HG02763 (cell line): ENCODE data around the gene RCAN1.
"Not testable (repeated sequence)": the region's sequence is repeated elsewhere in the genome, so short reads cannot be mapped to it uniquely, and the experiment has no call there.

ENCODE experiments used
- ATAC-seq: cut with Tn5 transposase; IDR thresholded peaks from one replicate; pipeline ENCODE4 v1.9.1; 2021; ENCODE audit warnings: mild to moderate bottlenecking, moderate library complexity; ENCODE audit not compliant: unreplicated experiment

Gene RCAN1

GRCh38 chr21:34571994-34572393 is 42.9 kb downstream of the RCAN1 start:
- ATAC-seq = no peak

GRCh38 chr21:34570313-34570712 is 44.6 kb downstream of the RCAN1 start:
- no peak for ATAC-seq

- ATAC-seq = no peak
Observed at GRCh38 chr21:34569381-34569979, 45.4 kb downstream of the RCAN1 start.

GRCh38 chr21:34568801-34569200 is 46.1 kb downstream of the RCAN1 start:
- ATAC-seq = not testable (repeated sequence)

GRCh38 chr21:34567604-34568155 is 47.2 kb downstream of the RCAN1 start:
- no peak for ATAC-seq

GRCh38 chr21:34565238-34565637 is 49.7 kb downstream of the RCAN1 start:
- no peak for ATAC-seq

GRCh38 chr21:34563370-34563769 is 51.5 kb downstream of the RCAN1 start:
- ATAC-seq = not testable (repeated sequence)

GRCh38 chr21:34561806-34562205 is 53.1 kb downstream of the RCAN1 start:
- ATAC-seq = no peak

GRCh38 chr21:34560609-34561008 is 54.3 kb downstream of the RCAN1 start:
- no peak for ATAC-seq

- no peak for ATAC-seq
Observed at GRCh38 chr21:34560021-34560420, 54.9 kb downstream of the RCAN1 start.

GRCh38 chr21:34559089-34559631 is 55.8 kb downstream of the RCAN1 start:
- ATAC-seq = no peak

GRCh38 chr21:34558166-34558565 is 56.7 kb downstream of the RCAN1 start:
- no peak for ATAC-seq

GRCh38 chr21:34557261-34557660 is 57.7 kb downstream of the RCAN1 start:
- no peak for ATAC-seq

- ATAC-seq = not testable (repeated sequence)
Observed at GRCh38 chr21:34554670-34555069, 60.2 kb downstream of the RCAN1 start.

GRCh38 chr21:34554227-34554626 is 60.7 kb downstream of the RCAN1 start:
- ATAC-seq = no peak

GRCh38 chr21:34553151-34553952 is 61.6 kb downstream of the RCAN1 start:
- ATAC-seq = no peak

- ATAC-seq = no peak
Observed at GRCh38 chr21:34552360-34553098, 62.4 kb downstream of the RCAN1 start.

GRCh38 chr21:34550182-34550799 is 64.6 kb downstream of the RCAN1 start:
- no peak for ATAC-seq

- no peak for ATAC-seq
Observed at GRCh38 chr21:34548781-34549376, 66.0 kb downstream of the RCAN1 start.

- ATAC-seq = no peak
Observed at GRCh38 chr21:34546542-34546941, 68.4 kb downstream of the RCAN1 start.
